Loucy (cell line): ENCODE results near the gene TREML2.

Experiments
- H2AFZ ChIP-seq: fragments of 200-600 bp; sonication (generic); 2 replicates; pipeline ENCODE4 v1.6.0; 2016; ENCODE audit warnings: antibody characterized with exemption, mild to moderate bottlenecking, low read length, moderate library complexity
- H3F3A ChIP-seq: fragments of 200-600 bp; 2 replicates; pipeline ENCODE4 v1.6.0; 2016; ENCODE audit warnings: antibody characterized with exemption, low read depth, mild to moderate bottlenecking
- H3K27me3 ChIP-seq: fragments of 200-600 bp; sonication (generic); 2 replicates; pipeline ENCODE4 v1.6.1; 2014; ENCODE audit warnings: low read length, mild to moderate bottlenecking; ENCODE audit not compliant: insufficient read depth, poor library complexity, severe bottlenecking
- H3K36me3 ChIP-seq: fragments of 200-600 bp; sonication (generic); 2 replicates; pipeline ENCODE4 v1.6.1; 2016; ENCODE audit warnings: low read length; ENCODE audit not compliant: insufficient read depth
- H3K4me1 ChIP-seq: fragments of 200-600 bp; sonication (generic); 2 replicates; pipeline ENCODE4 v1.5.1; 2014; ENCODE audit warnings: low read length, mild to moderate bottlenecking; ENCODE audit not compliant: insufficient read depth, poor library complexity, severe bottlenecking
- H3K4me2 ChIP-seq: fragments of 200-600 bp; sonication (generic); 2 replicates; pipeline ENCODE4 v1.6.0; 2014; ENCODE audit warnings: antibody characterized with exemption, low read length, low read depth, mild to moderate bottlenecking; ENCODE audit not compliant: poor library complexity, severe bottlenecking
- H3K4me3 ChIP-seq: fragments of 200-600 bp; sonication (generic); 2 replicates; pipeline ENCODE4 v1.5.1; 2014; ENCODE audit warnings: low read length, mild to moderate bottlenecking, mixed read lengths; ENCODE audit not compliant: poor library complexity, severe bottlenecking
- H3K79me2 ChIP-seq: fragments of 200-600 bp; sonication (generic); 2 replicates; pipeline ENCODE4 v1.6.1; 2014; ENCODE audit warnings: low read length; ENCODE audit not compliant: insufficient read depth
- H3K9ac ChIP-seq: fragments of 200-600 bp; sonication (generic); 2 replicates; pipeline ENCODE4 v1.6.0; 2014; ENCODE audit warnings: mild to moderate bottlenecking, low read depth, low read length, moderate library complexity; ENCODE audit not compliant: poor library complexity, severe bottlenecking
- H3K9me2 ChIP-seq: fragments of 200-600 bp; sonication (generic); replicated peaks from 2 replicates; pipeline ENCODE4 v1.6.1; 2016; ENCODE audit warnings: low read depth, low read length, mixed read lengths
- H3K9me3 ChIP-seq: fragments of 200-600 bp; sonication (generic); 2 replicates; pipeline ENCODE4 v1.6.1; 2014; ENCODE audit warnings: mild to moderate bottlenecking, antibody characterized with exemption, low read length, low read depth; ENCODE audit not compliant: insufficient read depth
- H4K20me1 ChIP-seq: fragments of 200-600 bp; sonication (generic); 2 replicates; pipeline ENCODE4 v1.6.0; 2014; ENCODE audit warnings: antibody characterized with exemption, low read length, mild to moderate bottlenecking; ENCODE audit not compliant: insufficient read depth, poor library complexity, severe bottlenecking
- CTCF ChIP-seq: fragments of 200-600 bp; sonication (generic); conservative IDR thresholded peaks from 2 replicates; pipeline ENCODE4 v1.5.1; 2014; ENCODE audit warnings: mild to moderate bottlenecking, antibody characterized with exemption, low read length
- EZH2phosphoT487 ChIP-seq: fragments of 200-600 bp; IDR thresholded peaks from 2 replicates; pipeline ENCODE4 v1.6.1; 2018; ENCODE audit warnings: antibody characterized with exemption, mild to moderate bottlenecking, moderate library complexity, borderline replicate concordance

Gene TREML2

GRCh38 chr6:41162687-41163418 is 38.1 kb downstream of the TREML2 start, which contains the start of gene TREM2:
TREM2 (minus strand) TSS chr6:41163116; CDS start chr6:41163082, 34 bp downstream.
- Histone ChIP-seq H3K27me3 (no peaks in the 10 kb centered on the region), H3K4me3 (no peak within 1 kb of the TSS), H4K20me1 (no peaks in the 10 kb centered on the region), H3F3A (no peaks in the 10 kb centered on the region), H3K9me2 (no peaks in the 10 kb centered on the region), H3K9me3 (no peaks in the 10 kb centered on the region), H3K9ac (no peak within 1 kb of the TSS), H2AFZ (no peak within 1 kb of the TSS), H3K79me2 (no peaks in the 10 kb centered on the region), H3K4me1 (no peaks in the 10 kb centered on the region), H3K4me2 (no peak within 1 kb of the TSS), H3K36me3 (no peaks in the 10 kb centered on the region)
- TF ChIP-seq CTCF (no peak), EZH2phosphoT487 (no peak)

- no peak overlapping the region for H3K4me2 ChIP-seq
- no peaks in the 10 kb centered on the region for H3K27me3 ChIP-seq
- no peaks in the 10 kb centered on the region for H3K36me3 ChIP-seq
- no peaks in the 10 kb centered on the region for H3K4me1 ChIP-seq
- TF ChIP-seq EZH2phosphoT487 = no peak
- no peak for TF ChIP-seq CTCF
- H3K9me3 ChIP-seq = no peaks in the 10 kb centered on the region
- no peak overlapping the region for H2AFZ ChIP-seq
- no peaks in the 10 kb centered on the region for H4K20me1 ChIP-seq
- H3K4me3 ChIP-seq = no peak overlapping the region
- H3K9ac ChIP-seq = no peak overlapping the region
- H3K79me2 ChIP-seq = no peaks in the 10 kb centered on the region
- no peaks in the 10 kb centered on the region for H3F3A ChIP-seq
- H3K9me2 ChIP-seq = no peaks in the 10 kb centered on the region
Observed at GRCh38 chr6:41161851-41162552, 38.9 kb downstream of the TREML2 start.

- Histone ChIP-seq H3K4me3 (no peak overlapping the region), H3K79me2 (no peaks in the 10 kb centered on the region), H3K36me3 (no peaks in the 10 kb centered on the region), H3F3A (no peaks in the 10 kb centered on the region), H2AFZ (no peak overlapping the region), H3K9ac (no peak overlapping the region), H3K27me3 (no peaks in the 10 kb centered on the region), H4K20me1 (no peaks in the 10 kb centered on the region), H3K4me1 (no peaks in the 10 kb centered on the region), H3K4me2 (no peak overlapping the region), H3K9me2 (no peaks in the 10 kb centered on the region), H3K9me3 (no peaks in the 10 kb centered on the region)
- TF ChIP-seq EZH2phosphoT487 = no peak
- TF ChIP-seq CTCF = no peak
Observed at GRCh38 chr6:41161380-41161779, 39.6 kb downstream of the TREML2 start.
